Fibroblast of upper back skin (primary cell): ENCODE data around the gene KHSRP.
A peak's percentile ranks its signal among the peaks of the same experiment; 100 is the strongest.
"Not testable (repeated sequence)": the region's sequence is repeated elsewhere in the genome, so short reads cannot be mapped to it uniquely, and the experiment has no call there.

Source experiments
- DNase-seq: peaks from one replicate; pipeline ENCODE4 v3.0.0-alpha.2; 2013

The KHSRP gene

DNA sequence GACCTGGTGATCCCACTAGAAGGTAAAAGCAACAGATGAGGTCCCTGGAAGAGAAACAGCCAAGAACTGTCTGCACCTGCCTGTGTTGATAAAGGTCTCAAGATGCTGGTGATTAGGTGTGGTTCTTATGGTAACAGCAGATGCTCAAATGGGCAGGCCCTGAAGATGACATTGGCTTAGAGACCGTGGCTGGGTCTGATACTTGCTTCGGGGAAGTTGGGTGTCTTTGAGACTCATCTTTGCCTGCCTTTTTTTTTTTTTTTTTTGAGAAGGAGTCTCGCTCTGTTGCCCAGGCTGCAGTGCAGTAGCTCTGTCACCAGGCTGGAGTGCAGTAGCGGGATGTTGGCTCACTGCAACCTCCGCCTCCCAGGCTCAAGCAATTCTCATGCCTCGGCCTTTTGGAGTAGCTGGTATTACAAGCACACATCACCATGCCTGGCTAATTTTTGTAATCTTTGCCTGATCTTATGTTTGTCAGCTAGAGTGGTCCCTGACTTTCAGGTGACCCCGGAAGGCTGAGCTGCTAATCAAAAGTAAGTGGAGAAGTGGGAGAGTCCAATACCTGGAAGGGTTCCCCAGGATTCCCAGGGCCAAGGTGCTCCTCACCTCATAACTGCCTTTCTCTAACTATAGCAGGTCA, 27.1 kb upstream of the KHSRP start:
- DNase-seq: no peak

DNA sequence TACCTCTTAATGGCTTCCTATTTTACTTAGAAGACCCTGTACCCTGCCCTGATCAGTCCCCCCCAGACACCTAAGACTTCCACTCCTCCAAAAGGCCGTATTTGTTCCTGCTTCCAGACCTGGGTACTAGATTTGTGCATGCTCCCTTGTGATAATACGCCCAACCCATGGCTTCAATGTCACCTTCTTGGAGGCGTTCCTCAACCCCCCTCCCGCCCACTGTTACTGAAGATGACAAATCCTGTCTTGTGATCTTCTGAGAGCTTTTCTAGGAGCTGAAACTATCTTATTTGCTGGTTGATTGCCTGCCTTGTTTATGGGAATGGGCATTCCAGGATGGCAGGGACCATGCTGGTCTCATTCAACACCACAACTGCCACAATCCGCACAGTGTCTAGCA, 25.6 kb upstream of the KHSRP start:
- no peak for DNase-seq

DNA sequence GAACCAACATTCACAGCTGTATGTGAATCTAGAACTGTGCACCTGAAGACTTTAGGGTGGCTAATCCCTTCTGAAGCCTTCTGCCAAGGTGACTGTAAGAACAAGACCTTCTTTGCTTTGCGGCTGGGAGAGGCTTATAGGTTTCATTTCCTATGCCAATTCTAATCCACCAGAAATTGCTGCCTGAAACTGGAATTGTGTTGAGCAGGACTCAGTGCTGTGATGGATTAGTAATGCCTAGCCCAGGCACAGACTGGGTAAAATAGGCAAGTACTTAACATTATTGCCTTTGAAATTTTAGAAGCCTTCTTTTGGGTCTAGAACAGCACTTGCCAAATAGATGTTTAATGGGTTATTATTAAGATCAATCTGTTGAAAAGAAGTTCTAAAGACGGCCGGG, 23.4 kb upstream of the KHSRP start:
- no peak for DNase-seq

DNA sequence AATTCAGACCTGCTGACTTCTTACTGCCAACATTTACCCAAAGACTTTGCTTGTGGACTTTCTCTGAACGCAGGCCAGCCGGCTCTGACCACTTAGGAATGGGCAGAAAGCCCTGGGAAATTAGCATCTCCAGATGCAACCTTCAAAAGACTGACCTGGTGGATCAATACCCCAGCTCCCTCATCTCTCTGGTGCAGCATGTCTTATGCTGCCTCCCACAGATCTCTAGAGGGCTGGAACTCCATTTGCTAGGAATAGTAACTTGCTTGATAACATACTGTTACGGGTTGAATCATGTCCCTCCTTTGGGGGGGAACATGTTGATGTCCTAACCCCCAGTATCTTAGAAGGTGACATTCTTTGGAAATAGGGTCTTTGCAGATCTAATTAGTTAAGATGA, 21.8 kb upstream of the KHSRP start:
- DNase-seq: no peak

DNA sequence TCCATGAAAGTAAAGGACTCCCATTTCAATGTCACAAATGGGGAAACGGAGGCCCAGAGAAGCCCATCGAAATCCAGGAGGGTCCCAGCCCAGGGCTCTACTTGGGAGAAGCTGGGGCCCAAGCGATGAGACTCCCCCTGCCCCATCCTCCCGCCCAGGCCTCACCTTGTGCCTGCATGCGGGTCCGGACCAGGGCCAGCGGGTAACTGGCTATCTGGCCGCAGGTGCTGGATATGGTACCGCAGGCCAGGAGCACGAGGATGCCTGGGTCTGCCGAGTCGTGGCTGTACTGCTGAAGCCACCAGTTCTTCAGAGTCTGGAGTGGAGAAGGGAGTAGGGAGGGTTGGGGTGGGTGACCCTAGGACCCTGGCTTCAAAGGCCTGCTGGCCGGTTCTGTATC, 19.4 kb upstream of the KHSRP start:
- no peak for DNase-seq

- no peak for DNase-seq
Measured at GRCh38 chr19:6442087-6442688, 17.6 kb upstream of the KHSRP start.

DNA sequence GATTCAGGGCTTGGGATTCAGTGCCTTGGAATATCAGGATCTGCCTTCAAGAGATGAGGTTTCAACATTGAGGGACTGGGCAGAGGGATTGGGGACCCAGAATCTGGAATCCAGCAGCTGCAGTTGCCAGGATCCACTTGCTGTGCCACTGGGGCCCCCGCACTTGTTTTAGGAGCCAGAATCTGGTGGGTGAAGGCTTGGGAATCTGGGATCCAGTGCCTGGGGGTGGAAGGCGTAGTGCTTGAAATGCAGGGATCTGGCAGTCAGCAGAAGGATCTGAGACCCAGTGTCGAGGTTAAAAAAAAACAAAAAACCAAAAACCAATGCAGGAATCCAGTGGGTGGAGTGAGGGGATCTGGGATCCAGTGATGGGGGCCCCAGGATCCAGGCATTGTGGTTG, 16.3 kb upstream of the KHSRP start:
- DNase-seq: no peak

- no peak for DNase-seq
Measured at GRCh38 chr19:6439743-6440142, 15.1 kb upstream of the KHSRP start.

GRCh38 chr19:6433663-6434062, 9.1 kb upstream of the KHSRP start, which contains the start of gene SLC25A41:
SLC25A41 (minus strand) TSS chr19:6433763; CDS start chr19:6433693, 70 bp downstream.
- no peak for DNase-seq

DNA sequence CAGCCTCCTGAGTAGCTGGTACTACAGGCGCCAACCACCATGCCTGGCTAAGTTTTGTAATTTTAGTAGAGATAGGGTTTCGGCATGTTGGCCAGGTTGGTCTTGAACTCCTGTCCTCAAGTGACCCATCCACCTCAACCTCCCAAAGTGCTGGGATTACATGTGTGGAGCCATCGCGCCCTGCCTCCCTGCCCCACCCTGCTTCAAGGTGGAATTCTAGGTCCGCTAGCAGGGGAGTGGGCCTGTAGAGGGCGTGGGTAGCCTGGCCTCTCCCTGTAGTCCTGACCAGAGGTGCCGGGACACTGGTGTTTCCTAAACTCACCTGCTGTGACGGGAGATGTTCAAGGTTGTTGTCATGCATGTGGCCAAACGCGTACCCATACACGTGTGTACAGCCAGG, 8.6 kb upstream of the KHSRP start:
- DNase-seq: no peak

GRCh38 chr19:6431891-6432290, 7.3 kb upstream of the KHSRP start:
- no peak for DNase-seq

DNA sequence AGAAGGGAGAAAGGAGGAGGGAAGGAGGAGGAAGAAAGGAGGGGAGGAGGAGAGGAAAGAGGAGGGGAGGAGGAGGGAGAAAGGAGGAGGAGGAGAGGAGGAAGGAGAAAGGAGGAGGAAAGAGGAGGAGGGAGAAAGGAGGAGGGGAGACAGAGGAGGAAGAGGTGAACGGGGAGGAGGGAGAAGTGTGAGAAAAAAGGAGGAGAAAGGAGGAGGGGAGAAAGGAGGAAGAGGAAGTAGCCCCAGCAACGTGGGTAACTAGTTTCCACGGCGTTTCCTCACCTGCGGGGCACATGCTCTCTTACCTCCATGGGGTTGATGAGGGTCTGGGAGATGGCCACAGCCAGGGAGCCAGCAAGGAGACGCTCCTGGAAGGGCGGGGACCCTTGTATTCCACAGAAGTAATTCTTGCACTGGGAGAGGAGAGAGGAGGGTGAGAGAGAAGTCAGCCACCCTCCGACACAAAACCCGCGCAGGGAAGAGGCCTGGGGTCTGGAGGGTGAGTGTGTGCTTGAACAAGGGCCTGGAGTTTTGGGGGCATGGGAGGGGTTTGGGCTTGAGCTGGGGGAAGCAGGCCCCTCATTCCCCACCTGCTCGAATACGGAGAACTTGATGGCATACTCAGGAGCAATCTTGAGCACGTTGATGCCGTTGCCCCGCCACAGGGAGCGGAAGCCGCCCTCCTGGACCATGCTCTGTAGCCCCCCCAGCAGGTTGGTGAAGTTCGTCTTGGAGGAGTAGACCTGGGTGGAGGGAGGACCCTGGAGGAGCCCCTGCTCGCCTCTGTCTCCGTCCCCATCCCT, 5.0 kb upstream of the KHSRP start:
- DNase-seq: no peak

GRCh38 chr19:6428692-6429418, 4.2 kb upstream of the KHSRP start:
- not testable (repeated sequence) for DNase-seq

DNA sequence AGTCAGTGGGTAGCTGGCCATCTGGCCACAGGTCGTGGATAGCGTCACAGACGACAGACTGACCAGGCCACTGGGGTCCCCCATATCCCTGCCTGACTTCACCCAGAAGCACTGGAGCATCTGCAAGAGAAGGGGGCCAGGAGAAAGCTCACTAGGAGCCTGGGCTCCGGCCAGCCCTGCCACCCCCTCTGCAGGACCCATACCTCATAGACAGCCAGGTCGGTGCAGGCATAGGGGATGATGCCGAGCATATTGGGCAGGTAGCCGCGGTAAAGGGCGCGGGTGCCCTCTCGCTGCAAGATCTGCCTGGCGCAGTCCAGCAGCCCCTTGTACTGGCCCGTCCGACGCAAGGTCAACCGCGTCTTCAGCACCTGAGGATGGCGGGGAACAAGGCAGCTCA, 2.5 kb upstream of the KHSRP start:
- no peak for DNase-seq

GRCh38 chr19:6425732-6426620, 1.4 kb upstream of the KHSRP start:
- no peak for DNase-seq

DNA sequence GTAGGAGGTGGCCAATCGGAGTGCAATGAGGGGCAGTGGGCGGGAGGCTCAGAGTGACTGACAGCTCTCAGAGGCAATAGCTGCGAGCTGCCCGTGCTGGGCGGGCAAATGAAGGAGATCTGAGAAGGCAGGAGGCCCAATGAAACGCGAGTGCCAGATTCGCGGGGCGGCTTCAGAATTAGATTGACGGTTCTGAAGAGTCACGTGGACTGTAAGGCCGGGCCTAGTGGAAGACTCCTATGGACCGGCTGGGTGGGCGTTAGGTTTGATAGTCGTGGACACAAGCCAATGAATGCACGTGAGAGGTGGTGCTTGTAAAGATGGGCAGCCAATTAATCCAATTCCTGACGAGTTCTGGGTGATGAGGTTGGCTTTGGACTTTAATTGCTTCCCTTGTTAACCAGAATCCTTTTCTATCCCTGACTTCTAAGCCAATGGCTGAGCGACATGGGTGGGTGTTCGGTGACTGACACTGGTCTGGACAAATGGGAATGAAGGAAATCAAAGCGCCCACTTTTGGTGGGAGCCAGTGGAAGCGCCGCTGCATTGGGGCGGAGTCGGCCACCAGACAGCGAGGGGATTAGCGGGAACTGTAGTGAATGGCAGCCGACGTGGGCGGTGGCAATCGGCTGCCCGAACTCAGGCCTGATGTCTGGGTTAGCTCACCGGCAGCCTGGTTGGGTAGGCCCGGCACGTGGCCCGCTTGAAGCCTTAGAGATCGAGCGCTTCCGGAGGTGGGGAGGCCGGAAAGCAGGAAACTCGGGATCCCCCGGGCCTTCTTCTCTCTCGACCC, 524 bp upstream of the KHSRP start:
- peak; percentile 100 for DNase-seq

- DNase-seq: peak; percentile 41
Measured at GRCh38 chr19:6423499-6424194, 964 bp downstream of the KHSRP start.

- no peak for DNase-seq
Measured at GRCh38 chr19:6421075-6422014, 3.3 kb downstream of the KHSRP start.

DNA sequence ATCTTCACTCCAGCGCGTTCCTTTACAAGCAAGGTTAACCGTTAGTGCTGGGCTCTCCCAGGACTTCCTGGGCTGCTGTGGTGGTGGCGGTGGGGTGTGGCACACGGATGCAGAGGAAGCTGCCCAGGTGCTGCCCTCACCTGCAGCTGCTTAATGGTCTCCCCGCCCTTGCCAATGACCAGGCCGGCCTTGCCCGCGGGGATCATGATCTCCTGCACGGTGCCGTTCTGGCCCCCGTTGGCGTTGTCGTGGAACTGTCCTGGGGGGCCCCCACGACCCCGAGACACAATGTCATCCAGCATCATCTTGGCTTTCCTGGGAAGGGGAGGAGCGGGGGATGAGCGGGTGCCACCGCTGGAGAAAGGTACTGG, 6.1 kb downstream of the KHSRP start:
- DNase-seq: no peak
